Measurements from ENCODE around the gene ARHGAP9.

GRCh38 chr12:57465030-57465746 lies 14.5 kb downstream of the ARHGAP9 start:
- TF ChIP-seq, protein P1, sequence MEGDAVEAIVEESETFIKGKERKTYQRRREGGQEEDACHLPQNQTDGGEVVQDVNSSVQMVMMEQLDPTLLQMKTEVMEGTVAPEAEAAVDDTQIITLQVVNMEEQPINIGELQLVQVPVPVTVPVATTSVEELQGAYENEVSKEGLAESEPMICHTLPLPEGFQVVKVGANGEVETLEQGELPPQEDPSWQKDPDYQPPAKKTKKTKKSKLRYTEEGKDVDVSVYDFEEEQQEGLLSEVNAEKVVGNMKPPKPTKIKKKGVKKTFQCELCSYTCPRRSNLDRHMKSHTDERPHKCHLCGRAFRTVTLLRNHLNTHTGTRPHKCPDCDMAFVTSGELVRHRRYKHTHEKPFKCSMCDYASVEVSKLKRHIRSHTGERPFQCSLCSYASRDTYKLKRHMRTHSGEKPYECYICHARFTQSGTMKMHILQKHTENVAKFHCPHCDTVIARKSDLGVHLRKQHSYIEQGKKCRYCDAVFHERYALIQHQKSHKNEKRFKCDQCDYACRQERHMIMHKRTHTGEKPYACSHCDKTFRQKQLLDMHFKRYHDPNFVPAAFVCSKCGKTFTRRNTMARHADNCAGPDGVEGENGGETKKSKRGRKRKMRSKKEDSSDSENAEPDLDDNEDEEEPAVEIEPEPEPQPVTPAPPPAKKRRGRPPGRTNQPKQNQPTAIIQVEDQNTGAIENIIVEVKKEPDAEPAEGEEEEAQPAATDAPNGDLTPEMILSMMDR (IDR thresholded peaks at IDR 0.05), result no peak
- TF ChIP-seq POLR2AphosphoS5 (IDR thresholded peaks at IDR 0.05), result no peak
- TF ChIP-seq EP300 (IDR thresholded peaks at IDR 0.05), result no peak
- TF ChIP-seq POLR2A (IDR thresholded peaks at IDR 0.05), result no peak

Measured in stomach (tissue), 4 donors.